ENCODE measurements around the gene SMCR8.
"Not testable (repeated sequence)": the region's sequence is repeated elsewhere in the genome, so short reads cannot be mapped to it uniquely, and the experiment has no call there.

The SMCR8 gene

DNA sequence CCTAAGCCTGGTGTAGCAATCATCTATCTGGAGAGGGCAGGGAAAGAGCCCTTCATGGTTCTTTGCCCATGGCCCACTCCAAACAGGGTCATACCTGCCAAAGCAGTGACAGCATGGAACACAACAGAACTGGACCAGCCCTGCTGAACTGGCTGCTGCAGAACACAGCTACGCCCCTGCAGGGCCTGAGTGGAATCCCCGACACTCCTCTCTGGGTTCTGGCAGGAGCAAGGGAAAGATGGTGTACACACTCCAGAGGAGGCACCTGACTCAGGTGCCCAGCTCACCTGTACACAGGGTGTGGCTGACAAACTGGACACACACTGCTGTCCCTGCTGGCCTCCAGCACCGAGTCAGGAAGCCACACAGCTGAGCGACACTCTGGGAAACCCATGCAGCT is 34.8 kb upstream of the SMCR8 start:
- TF ChIP-seq POLR2AphosphoS5 (IDR thresholded peaks at IDR 0.05; ENCODE audit: borderline replicate concordance, low read depth, low read length) (no peak), FOXP2 (optimal IDR thresholded peaks at IDR 0.05; ENCODE audit: control extremely low read depth, extremely low read length, insufficient read depth) (no peak), EZH2 (IDR thresholded peaks at IDR 0.05) (no peak)
- Histone ChIP-seq H3K36me3 (ENCODE audit: insufficient read depth, low read length) (peaks cover 74% of the 10 kb centered on the region), H3K4me3 (no peak overlapping the region), H3K27ac (no peak overlapping the region), H3K9ac (ENCODE audit: insufficient read length) (no peak overlapping the region), H3K9me3 (ENCODE audit: low read depth, low read length) (no peaks in the 10 kb centered on the region)
- no peak for DNase-seq (ENCODE audit: low read depth, low spot score)

DNA sequence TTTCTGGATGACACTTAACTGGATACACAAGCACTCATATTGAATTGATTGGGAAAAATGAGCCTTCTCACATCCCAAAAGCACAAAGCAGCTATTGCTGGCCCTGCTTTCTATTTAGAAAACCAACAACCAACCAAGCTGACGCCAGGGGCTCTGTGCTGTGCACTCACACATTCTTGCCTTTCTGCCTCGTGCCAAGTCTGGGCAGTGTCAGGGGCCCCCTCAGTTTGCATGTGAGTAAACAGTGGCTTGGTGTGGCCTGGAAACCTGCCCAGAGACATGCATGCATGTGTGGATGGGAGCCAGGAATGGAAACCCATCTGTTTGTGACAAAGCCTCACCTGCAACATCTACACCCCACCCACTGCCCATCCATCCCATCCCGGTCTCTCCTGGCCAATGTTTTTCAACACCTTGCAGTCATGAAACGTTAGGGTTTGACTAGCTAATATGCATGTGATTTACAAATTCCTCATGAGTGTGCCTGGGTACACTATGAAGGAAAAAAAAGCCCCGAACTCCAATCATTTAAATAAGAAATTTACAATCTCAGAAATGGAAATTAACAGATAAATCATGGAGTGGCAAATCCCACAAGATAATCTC is 34.2 kb upstream of the SMCR8 start:
- TF ChIP-seq FOXP2 (optimal IDR thresholded peaks at IDR 0.05; ENCODE audit: control extremely low read depth, extremely low read length, insufficient read depth) (no peak), EZH2 (IDR thresholded peaks at IDR 0.05) (no peak), POLR2AphosphoS5 (IDR thresholded peaks at IDR 0.05; ENCODE audit: borderline replicate concordance, low read depth, low read length) (no peak)
- H3K36me3 ChIP-seq (ENCODE audit: insufficient read depth, low read length), result peaks cover 81% of the 10 kb centered on the region
- no peaks in the 10 kb centered on the region for H3K9me3 ChIP-seq (ENCODE audit: low read depth, low read length)
- DNase-seq (ENCODE audit: low read depth, low spot score), result no peak
- no peak overlapping the region for H3K4me3 ChIP-seq
- H3K27ac ChIP-seq, result no peak overlapping the region
- no peak overlapping the region for H3K9ac ChIP-seq (ENCODE audit: insufficient read length)

DNA sequence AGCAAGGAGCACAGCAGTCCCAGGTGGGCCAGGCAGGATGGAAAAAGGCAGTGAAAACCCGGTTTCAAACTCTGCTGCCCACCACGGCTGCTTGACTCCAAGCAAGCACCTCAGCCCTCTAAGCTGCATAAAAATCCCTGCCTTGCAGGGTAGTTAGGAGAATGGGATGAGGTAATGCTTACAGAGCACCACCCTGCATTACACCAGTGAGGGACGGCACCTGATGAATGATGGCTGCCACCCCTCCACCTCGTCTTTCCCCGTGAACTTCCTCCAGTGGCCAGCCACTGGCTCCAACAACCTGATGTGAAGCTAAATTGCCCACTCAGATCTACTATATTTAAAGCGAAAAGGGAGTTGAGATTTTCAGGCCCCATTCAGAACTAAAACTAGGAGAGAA is 33.3 kb upstream of the SMCR8 start:
- Histone ChIP-seq H3K9ac (ENCODE audit: insufficient read length) (no peak overlapping the region), H3K36me3 (ENCODE audit: insufficient read depth, low read length) (peaks cover 77% of the 10 kb centered on the region), H3K27ac (no peak overlapping the region), H3K4me3 (no peak overlapping the region), H3K9me3 (ENCODE audit: low read depth, low read length) (no peaks in the 10 kb centered on the region)
- DNase-seq (ENCODE audit: low read depth, low spot score), result no peak
- TF ChIP-seq POLR2AphosphoS5 (IDR thresholded peaks at IDR 0.05; ENCODE audit: borderline replicate concordance, low read depth, low read length) (no peak), FOXP2 (optimal IDR thresholded peaks at IDR 0.05; ENCODE audit: control extremely low read depth, extremely low read length, insufficient read depth) (no peak), EZH2 (IDR thresholded peaks at IDR 0.05) (no peak)

DNA sequence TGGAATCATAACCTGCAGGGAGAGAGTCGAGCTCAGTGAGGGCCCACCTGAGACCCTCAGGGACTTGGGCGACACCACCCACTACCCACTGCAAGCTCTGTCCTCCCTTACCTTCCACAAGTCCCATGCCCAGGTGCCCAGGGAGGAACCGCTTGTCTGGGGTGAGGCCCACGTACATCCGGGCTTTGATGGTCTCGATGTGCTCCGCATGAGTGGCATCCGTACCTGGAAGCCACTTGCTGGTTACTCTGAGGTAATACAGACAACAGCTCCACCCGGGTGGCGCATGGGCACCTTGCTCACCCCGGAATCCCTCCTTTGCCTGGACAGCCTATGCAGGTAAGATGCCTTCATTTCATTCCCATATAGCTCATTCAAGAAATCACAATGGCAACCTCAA is 29.8 kb upstream of the SMCR8 start:
- Histone ChIP-seq H3K4me3 (no peak overlapping the region), H3K9ac (ENCODE audit: insufficient read length) (no peak overlapping the region), H3K36me3 (ENCODE audit: insufficient read depth, low read length) (peaks cover 83% of the 10 kb centered on the region), H3K9me3 (ENCODE audit: low read depth, low read length) (no peaks in the 10 kb centered on the region), H3K27ac (no peak overlapping the region)
- TF ChIP-seq FOXP2 (optimal IDR thresholded peaks at IDR 0.05; ENCODE audit: control extremely low read depth, extremely low read length, insufficient read depth) (no peak), POLR2AphosphoS5 (IDR thresholded peaks at IDR 0.05; ENCODE audit: borderline replicate concordance, low read depth, low read length) (no peak), EZH2 (IDR thresholded peaks at IDR 0.05) (no peak)
- DNase-seq (ENCODE audit: low read depth, low spot score), result no peak

DNA sequence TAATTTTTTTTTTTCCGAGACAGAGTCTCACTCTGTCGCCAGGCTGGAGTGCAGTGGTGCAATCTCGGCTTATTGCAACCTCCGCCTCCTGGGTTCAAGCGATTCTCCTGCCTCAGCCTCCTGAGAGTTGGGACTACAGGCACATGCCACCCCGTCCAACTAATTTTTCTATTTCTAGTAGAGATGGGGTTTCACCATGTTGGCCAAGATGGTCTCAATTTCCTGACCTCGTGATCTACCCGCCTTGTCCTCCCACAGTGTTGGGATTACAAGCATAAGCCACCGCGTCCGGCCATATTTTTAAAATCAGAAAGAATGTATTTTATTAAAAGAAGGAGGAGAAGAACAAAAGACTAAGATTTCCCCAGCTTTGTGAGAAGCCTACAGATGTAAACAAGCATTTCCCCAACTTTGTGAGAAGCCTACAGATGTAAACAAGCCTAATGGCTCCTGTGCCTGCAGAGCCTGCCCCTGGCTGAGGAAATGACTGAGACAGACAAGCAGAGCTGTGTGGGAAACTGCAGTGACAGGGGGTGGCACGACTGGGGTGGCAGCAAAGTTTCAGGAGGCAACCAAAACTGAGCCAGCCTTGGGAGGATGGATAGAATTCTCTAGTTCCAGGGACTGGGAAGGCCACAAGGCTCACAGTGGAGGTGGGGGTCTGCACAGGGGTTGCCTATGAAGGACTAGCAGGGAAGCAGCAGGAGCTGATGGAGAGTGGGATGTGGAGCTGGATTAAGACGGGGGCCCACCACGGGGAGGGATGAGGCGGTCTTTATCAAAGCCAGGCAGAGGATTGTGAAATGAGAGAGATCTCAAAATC is 23.2 kb upstream of the SMCR8 start:
- Histone ChIP-seq H3K36me3 (ENCODE audit: insufficient read depth, low read length) (peaks cover 63% of the 10 kb centered on the region), H3K4me3 (no peak overlapping the region), H3K9ac (ENCODE audit: insufficient read length) (no peak overlapping the region), H3K27ac (no peak overlapping the region), H3K9me3 (ENCODE audit: low read depth, low read length) (no peaks in the 10 kb centered on the region)
- no peak for DNase-seq (ENCODE audit: low read depth, low spot score)
- no peak for TF ChIP-seq FOXP2 (optimal IDR thresholded peaks at IDR 0.05; ENCODE audit: control extremely low read depth, extremely low read length, insufficient read depth)
- no peak for TF ChIP-seq EZH2 (IDR thresholded peaks at IDR 0.05)
- no peak for TF ChIP-seq POLR2AphosphoS5 (IDR thresholded peaks at IDR 0.05; ENCODE audit: borderline replicate concordance, low read depth, low read length)

DNA sequence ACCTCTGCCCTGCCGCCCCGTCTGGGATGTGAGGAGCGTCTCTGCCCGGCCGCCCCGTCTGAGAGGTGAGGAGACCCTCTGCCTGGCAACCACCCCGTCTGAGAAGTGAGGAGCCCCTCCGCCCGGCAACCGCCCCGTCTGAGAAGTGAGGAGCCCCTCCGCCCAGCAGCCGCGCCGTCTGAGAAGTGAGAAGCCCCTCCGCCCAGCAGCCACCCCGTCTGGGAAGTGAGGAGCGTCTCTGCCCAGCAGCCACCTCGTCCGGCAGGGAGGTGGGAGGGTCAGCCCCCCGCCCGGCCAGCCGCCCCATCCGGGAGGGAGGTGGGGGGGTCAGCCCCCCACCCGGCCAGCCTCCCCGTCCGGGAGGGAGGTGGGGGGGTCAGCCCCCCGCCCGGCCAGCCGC is 17.0 kb upstream of the SMCR8 start:
- H3K4me3 ChIP-seq; H3K9me3 ChIP-seq (ENCODE audit: low read depth, low read length); DNase-seq (ENCODE audit: low read depth, low spot score); H3K9ac ChIP-seq (ENCODE audit: insufficient read length); H3K27ac ChIP-seq: not testable (repeated sequence)
- peaks cover 49% of the 10 kb centered on the region for H3K36me3 ChIP-seq (ENCODE audit: insufficient read depth, low read length)

DNA sequence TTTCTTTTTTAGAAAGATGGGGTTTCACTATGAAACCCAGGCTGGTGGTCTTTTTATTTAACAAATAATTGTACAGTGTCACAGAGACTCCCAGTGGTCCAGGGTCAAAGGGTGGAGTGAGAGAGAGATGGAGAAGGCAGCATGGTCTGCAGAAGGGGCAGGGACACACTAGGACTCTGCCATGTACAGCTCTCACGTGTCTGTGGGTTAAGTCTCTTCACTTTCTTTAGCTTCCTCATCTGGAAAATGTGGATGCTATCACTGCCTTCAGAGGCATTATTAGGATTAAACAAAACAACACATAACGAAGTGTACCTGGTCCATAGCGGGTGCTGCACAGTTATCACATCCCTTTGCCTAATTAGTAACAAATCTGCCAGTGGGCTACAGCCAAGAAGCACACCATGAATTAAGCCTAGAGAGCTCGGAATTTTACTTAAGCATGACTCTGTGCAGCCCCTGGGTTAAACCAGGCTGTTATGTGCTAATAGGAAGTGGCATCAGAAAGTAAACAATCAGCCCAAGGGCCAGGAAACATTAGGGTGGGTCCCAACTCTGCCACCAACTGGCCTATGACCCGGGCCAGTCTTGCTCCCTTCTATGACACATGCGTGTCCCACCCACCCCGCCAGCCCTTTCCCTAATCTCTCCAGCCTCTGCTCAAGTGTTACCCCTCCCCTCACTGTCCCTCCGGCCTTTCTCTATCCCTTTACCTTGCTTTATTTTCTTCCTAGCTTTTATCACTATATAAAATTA is 14.2 kb upstream of the SMCR8 start:
- no peak overlapping the region for H3K9ac ChIP-seq (ENCODE audit: insufficient read length)
- no peaks in the 10 kb centered on the region for H3K9me3 ChIP-seq (ENCODE audit: low read depth, low read length)
- DNase-seq (ENCODE audit: low read depth, low spot score), result no peak
- TF ChIP-seq EZH2 (IDR thresholded peaks at IDR 0.05) (no peak), FOXP2 (optimal IDR thresholded peaks at IDR 0.05; ENCODE audit: control extremely low read depth, extremely low read length, insufficient read depth) (no peak), POLR2AphosphoS5 (IDR thresholded peaks at IDR 0.05; ENCODE audit: borderline replicate concordance, low read depth, low read length) (no peak)
- no peak overlapping the region for H3K27ac ChIP-seq
- H3K4me3 ChIP-seq, result no peak overlapping the region
- H3K36me3 ChIP-seq (ENCODE audit: insufficient read depth, low read length), result peaks cover 58% of the 10 kb centered on the region

DNA sequence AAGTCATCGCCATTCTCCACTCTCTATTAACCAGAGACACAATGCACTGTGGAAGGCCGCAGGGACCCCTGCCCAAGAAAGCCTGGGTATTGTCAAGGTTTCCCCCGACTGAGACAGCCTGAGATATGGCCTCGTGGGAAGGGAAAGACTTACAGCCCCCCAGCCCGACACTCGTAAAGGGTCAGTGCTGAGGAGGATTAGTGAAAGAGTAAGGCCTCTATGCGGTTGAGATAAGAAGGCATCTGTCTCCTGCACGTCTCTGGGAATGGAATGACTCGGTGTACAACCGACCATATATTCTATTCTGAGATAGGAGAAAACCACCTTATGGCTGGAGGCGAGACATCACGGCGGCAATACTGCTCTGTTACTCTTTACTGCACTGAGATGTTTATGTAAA is 11.9 kb upstream of the SMCR8 start:
- not testable (repeated sequence) for H3K27ac ChIP-seq; H3K9me3 ChIP-seq (ENCODE audit: low read depth, low read length); H3K4me3 ChIP-seq; H3K9ac ChIP-seq (ENCODE audit: insufficient read length); DNase-seq (ENCODE audit: low read depth, low spot score)
- H3K36me3 ChIP-seq (ENCODE audit: insufficient read depth, low read length), result peaks cover 74% of the 10 kb centered on the region

Data from SK-N-MC (cell line).